Cardiac septum (tissue), 1 donor: ENCODE results near the gene RPLP2. TPM values are rescaled to one million over a fixed set of nuclear protein-coding genes. Genes with fewer than 3 reads are reported as not detected.

ENCODE experiments used
- DNase-seq: peaks from one replicate; pipeline ENCODE4 v3.0.0-alpha.2; 2020; ENCODE audit warnings: low spot score
- intact Hi-C: fragments of 100-400 bp; cut with DNase I; formaldehyde crosslinking; loops from one replicate; pipeline ENCODE4 v1.14.0; 2022
- total RNA-seq: library from RNA; stranded (reverse); fragmentation: NEBNext Ultra II Directional; extraction: Animal tissue kit (Norgen Biotek cat#: 25700); gene quantifications from one replicate; pipeline ENCODE4 v1.2.1, GENCODE V29; 2021
- donor health status: DM: no; HTN: no; CAD: no.

RPLP2 gene
- total RNA-seq, 1 donor from 2014 or later = 781 TPM

DNA sequence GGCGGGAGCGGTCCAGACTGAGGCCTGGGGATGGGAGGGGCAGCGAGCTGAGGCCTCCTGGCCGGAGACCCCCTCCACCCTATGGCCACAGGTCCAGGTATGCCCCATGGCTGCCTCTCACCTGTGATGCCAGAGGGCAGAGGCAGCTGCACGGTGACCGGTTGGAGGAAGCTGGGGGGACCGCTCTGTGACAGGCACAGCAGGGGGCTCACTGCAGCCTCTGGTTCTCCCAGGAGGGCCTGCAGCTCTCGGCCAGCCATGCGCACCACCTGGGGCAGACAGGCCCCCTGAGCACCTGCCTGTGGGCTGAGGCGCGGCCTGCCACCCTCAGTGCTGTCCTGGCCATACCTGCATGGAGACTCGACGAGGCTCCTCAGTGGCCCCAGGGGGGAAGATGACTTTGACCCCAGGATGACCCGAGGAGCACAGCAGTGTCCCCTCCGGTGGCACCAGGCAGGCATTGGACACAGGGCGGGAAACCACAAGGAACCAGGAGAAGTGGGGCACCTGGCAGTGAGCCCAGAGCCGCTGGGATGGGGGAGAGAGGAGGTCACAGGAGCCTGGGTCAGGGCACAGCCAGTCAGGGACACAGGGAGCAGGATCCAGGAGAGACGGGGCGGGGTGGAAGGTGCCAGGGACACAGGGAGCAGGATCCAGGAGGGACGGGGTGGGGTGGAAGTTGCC lies 8.5 kb upstream of the RPLP2 start:
- DNase-seq = no peak
- intact Hi-C loops = no loop called here

DNA sequence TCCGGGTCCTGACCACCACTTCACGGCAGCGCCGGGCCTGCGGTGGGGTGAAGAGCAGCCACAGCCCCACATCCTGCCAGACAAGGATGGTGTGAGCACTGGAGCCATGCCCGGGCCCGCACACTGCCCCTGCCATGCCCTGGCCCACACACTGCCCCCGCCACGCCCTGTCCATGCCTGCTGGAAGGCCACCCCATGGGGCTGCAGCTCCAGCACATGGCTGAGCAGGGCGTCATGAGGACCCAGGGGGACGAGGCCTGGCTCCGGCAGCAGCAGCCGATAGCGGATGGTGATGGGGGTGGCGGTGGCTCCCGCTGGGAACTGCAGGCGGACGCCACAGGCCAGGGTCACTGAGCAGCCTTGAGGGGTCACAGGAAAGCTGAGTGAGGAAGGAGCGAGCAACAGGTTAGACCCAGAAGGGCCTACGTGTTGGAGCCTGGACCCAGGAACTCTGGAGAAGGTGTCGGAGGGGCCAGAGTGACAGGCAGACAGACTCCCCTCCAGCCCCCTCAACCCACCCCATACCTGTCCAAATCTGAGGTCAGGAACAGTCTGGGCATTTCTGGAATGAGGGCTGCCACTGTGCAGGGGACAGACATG lies 7.6 kb upstream of the RPLP2 start:
- intact Hi-C loops = no loop called here
- DNase-seq = no peak

DNA sequence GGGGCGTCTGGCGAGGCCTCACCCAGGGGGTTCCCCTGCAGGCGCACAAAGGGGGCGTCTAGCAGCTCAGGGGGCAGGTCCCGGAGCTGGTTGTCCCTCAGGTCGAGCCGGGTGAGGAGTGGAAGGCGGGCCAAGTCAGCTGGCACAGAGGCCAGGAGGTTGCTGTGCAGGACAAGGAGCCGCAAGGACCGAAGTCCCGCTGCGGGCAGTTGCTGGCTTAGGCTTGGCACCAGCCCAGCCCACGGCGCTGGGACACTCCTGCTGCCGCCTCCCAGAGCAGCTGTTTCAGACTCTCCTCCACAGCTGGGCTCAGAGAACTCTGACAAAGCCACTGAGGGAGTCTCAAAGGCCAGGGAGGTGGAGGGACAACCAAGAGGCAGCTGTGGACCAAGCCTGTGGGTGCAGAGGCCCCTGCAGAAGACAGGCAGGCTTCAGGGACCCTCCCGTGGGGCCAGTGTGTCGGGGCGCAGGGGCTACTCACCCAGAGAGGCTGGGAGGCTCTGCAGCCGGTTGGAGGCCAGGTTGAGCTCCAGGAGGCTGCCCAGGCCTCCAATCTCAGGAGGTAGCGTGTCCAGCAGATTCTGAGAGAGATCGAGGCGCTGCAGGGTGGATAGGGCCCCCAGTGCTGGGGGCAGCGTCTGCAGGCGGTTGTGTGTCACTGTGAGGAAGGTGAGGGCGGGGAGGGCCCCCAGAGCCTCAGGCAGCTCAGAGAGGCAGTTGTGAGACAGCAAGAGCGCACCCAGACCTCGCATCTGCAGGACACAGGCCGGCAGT lies 6.9 kb upstream of the RPLP2 start:
- intact Hi-C loops = no loop called here
- DNase-seq = no peak

DNA sequence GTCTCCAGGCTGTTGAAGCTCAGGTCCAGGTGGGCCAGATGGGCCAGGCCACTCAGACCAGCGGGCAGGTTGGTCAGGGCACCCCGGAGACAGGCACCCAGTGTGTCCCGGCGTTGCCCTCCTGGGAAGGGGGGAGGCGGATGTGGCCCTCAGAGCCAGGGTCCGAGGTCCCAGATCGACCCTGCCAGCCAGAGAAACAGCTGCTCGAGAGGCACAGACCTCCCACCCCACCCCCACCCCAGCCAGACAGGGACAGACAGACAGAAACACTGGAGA lies 6.4 kb upstream of the RPLP2 start:
- no peak for DNase-seq
- intact Hi-C loops = no loop called here

DNA sequence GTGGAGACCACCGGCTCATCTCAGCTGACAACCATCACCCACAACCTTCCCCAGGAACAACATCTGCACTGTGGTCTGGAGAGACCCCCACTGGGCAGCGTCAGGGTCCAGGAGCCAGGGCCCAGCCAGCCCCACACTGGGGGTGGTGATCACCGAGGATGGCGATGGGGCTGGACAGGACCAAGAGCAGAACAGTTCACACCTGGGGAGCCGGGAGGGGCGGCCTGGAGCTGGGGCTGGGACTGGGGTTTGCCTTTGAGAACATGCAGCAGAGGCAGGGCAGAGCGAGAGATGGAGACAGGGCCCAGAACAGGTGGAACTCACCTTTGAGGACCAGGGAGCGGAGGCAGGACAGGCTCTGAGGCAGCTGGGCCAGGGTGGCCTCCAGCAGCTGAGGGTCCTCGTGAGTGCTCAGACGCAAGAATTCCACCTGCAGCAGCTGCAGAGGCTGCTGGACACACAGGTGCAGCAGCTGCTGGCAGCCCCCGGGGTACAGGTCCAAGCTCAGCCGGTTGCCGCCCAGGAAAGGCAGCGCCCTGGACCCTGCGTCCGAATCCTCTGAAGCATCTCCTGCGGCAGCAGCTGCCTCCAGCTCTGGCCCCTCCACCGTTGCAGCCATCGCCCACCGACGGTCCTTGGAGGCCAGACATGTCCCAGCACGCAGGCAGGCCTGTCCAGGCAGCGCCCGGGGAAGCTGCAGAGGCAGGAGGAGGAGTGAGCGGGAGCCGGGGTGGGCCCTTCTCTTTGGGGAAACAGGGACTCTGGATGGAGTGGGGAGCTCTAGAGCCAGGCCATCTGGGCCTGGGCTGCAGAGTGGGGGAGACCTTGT lies 5.8 kb upstream of the RPLP2 start:
- intact Hi-C loops = no loop called here
- no peak for DNase-seq

DNA sequence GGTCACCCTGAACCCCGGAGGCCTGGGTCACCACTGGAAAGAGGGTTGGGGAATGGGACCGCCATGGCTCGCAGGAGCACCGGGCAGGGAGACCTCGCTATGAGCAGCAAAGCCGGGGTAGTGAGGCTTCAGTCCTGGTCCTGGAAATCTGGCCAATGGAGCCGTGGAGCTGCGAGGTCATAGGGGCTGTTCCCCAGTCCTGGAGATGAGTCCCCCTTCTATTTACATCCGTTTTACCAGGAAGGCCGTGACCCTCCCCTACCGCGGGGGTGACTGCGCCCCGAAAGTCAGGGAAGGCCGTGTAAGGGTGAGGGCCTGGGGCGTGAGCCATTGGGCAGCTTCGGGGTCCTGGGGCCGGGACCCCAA lies 5.2 kb upstream of the RPLP2 start:
- DNase-seq = no peak
- intact Hi-C loops = no loop called here

DNA sequence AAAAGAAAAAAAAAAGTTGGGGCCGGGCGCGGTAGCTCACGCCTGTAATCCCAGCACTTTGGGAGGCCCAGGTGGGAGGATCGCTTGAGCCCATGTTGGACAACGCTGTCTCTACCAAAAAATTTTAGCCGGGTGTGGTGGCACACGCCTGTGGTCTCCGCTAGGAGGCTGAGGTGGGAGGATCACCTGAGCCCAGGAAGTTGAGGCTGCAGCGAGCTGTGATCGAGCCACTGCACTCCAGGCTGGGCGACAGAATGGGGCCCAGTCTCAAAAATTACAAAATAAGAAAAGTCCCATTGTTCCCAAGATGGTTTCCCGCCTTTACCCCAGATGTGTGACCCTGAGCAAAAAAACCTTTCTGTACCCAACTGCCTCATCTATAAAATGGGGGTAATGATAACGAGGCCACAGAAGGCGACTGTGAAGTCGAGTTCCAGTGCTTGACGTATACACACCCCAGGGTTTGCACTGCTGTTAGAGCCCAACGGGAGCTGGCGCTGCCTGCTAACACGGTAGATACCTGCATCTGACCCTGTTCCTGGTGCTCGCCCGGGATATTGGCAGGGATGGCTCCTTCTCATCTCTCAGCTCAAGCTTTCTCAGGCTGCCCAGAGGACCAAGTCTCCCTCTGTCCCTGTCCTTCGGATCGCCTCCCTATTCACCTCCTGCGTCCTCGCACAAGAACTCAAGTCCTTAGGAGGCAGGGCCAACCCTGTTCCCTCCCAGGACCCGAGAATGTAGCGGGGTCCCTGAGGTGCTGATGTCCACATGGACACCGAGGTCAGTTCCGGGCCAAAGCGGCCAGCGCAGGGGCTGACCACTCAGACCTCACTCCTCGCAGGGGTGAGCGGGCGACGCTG lies 1.1 kb upstream of the RPLP2 start:
- intact Hi-C loops = loop anchor here (5.0 kb wide), 1 partner anchor 34 kb away; the partner anchor contains the start of genes POLR2L and TSPAN4
- no peak for DNase-seq

DNA sequence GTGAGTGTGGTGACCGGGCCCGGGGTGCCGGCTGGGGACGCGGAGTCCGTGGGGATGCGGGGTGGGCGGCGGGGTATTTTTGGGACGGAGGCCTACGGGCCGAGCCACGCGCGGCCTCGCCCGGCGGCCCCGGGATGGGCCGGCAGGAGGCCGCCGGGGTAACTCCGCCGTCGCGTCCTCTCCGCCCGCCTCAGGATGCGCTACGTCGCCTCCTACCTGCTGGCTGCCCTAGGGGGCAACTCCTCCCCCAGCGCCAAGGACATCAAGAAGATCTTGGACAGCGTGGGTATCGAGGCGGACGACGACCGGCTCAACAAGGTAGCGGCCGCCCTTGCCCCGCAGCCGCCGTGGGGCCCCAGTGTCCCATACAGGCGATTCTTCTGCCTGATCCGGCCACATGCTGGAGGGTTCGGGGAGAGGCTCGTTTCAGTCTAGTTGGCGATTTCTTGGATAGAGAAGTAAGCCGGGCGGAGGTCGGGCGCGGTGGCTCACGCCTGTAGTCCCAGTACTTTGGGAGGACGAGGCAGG lies 337 bp downstream of the RPLP2 start:
- DNase-seq = no peak
- intact Hi-C loops = no loop called here

DNA sequence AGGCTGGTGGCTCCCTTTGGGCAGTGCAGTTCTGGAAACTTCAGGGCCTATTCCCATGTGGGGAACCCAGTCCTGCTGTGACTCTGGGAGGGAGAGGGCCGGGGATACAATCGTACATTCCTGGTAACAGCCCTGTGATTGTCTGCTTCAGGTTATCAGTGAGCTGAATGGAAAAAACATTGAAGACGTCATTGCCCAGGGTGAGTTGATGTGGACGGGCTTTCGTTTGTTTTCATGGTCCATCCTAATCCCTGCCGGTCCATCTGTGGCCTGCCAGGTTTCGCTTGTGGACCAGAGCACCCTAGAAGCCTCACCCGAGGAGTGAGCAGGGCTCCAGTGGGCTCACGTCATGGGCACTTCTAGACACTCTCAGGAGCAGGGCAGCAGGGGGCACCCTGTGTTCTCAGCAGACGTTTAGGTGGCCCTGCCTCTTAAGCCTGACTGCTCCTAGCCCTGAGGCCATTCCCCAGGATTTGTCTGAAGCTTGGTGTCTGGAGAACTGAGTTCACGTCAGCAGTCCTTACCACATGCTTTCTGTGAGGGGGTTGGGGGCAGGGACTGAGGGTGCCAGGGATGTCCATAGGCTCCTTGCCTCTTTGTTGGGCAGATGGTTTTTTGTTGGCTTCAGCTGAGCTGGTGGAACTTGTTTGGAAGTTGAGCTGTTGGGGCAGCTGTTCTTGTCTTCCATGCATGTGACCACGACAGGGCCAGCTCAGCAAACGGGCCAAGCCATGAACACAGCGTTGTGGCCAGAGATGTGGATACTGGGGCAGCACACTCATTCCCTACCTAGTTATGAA lies 1.9 kb downstream of the RPLP2 start:
- intact Hi-C loops = no loop called here

DNA sequence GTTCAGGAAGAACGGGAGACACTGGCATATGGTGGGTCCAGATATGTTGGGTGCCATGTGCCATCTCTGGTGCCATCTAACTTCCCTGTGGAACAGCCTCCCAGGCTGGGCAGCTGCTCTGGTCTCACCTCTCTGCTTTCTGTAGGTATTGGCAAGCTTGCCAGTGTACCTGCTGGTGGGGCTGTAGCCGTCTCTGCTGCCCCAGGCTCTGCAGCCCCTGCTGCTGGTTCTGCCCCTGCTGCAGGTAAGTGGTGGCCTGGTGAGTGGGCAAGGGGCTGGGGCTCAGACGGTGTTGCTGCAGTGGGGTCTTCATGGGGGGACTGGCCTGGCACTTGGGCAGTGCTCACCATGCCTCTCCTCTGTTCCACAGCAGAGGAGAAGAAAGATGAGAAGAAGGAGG lies 2.6 kb downstream of the RPLP2 start:
- intact Hi-C loops = no loop called here
- no peak for DNase-seq

More for the DNA sequence above, 1.9 kb downstream of the RPLP2 start:
- DNase-seq = no peak

DNA sequence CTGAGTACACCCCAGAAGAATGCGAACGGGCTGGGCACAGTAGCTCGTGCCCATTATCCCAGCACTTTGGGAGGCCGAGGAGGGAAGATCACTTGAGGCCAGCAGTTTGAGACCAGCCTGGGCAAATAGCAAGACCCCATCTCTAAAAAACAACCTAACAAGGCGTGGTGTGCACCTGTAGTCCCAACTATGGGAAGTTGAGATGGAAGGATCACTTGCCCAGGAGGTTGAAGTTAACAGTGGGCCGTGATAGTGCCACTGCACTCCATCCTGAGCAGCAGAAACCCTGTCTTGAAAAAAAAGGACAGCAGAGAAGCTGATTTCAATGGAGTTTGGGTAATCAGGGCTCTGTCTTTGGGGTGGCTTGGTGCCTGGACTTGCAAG lies 3.3 kb downstream of the RPLP2 start:
- DNase-seq = no peak
- intact Hi-C loops = no loop called here

DNA sequence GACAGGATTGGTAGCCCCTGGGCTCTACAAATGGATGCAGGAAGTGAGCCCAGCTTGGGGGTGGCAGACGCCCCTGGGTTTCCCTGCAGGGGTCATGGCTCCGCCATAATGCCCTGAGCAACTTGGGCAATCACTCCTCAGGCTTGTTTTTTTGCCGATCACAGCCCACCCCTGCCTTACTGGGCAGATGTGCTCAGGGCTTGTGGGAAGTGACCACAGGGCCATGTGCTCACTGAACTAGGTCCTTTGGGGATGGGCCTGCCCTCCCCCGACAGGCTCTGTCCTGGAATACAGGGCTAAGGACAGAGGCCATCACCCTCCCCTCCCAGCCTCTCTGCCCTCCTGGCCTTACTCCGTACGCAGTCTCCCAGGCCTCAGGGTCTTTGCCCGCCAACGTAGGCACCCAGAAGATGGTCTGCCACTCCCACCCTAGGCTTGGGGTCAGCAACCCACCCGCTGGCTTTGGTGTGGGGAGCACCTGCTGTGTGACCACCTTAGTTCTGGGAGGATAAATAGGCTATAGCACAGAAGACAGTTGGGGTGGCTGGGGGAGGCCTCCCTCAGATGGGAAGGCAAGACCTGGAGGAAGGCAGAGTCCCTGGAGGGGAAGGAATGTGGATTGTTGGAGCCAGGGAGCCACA lies 3.8 kb downstream of the RPLP2 start:
- intact Hi-C loops = no loop called here
- DNase-seq = no peak

DNA sequence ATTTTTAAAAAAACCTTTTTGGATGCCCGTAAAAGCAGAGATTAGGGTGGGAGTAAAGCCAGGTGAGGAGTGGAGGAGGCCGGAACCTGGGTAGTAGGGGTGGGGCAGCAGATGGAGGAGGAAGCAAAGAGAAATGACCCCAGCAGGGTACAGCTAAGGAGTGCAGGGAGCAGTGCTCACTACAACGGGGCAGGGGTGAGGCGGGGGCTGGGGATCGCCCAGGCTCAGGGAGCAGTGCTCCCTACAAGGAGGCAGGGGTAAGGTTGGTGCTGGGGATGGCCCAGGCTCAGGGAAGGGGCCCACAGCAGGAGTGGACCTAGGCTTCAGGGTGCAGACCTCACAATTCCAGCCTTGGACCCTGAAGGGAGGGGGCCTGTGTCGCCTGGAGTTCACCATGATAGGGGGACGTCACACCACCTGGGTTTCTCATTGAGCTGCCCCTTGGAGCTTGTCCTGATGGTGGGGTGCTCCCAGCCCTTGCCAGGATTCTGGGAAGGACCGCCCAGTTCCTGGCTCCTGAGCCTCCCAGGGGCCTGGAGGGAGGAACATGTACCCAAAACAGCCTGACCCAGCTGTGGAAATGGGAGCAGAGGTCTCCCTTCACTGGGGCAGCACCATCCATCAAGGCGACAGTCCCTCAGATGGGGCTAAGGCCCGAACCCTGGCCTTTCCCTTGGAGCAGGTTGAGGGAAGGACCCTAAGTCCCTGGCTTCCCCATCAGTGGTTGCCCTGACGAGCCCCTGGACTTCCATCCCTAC lies 6.1 kb downstream of the RPLP2 start:
- intact Hi-C loops = no loop called here
- no peak for DNase-seq

DNA sequence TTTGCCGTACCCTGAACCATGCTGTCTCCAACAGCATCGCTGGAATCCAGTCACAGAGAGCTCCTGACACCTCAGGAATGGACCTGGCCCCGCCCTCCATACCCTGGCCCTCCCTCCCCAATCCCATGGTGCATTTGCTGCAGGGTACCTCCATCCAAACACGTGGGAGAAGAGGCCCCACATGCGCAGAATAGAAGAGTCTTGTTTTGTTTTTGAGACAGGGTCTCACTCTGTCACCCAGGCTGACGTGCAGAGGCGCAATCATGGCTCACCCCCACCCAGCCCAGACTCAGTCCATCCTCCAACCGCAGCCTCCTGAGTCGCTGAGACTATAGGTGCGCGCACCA lies 6.6 kb downstream of the RPLP2 start:
- intact Hi-C loops = no loop called here

DNA sequence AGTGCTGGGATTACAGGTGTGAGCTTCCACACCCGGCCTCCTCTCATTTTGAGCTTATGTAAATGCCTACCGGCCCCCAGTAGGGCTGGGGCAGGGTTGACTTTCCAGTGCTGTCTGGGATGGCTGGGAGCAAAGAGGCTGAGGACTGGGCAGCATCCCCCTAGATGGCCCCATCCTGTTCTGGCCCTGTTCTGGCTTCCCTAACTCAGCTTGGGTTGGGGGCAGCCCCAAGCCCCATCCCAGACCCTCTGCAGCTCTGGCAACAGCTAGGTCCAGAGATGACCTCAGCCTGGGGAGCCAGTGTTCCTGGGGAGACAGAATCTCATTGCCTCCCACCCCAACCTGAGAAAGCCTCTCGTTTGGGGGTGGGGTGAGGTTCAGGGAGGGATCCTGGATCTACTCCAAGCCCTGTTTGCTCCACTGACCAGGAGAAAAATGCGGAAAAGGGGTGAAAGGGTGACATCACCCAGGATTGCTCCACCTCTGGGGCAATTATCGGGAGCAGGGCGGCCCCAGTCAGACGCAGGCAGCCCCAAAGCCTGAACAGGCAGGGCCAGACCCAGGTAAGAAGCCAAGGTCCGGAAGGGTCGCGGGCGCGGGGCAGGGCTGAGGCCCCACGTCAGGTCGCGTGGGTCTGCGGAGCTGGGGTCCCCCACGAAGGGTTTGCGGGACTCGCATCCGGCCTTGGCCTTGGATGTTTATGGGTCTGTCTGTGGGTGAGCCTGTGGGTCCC lies 8.8 kb downstream of the RPLP2 start, which contains the start of gene PNPLA2:
PNPLA2 (plus strand) TSS at position 519 of the 733 bp plus-strand sequence. CDS start 805 bp downstream, outside the sequence.
- intact Hi-C loops = no loop called here
- peak; percentile 80 for DNase-seq

More for the DNA sequence above, 6.6 kb downstream of the RPLP2 start:
- no peak for DNase-seq

DNA sequence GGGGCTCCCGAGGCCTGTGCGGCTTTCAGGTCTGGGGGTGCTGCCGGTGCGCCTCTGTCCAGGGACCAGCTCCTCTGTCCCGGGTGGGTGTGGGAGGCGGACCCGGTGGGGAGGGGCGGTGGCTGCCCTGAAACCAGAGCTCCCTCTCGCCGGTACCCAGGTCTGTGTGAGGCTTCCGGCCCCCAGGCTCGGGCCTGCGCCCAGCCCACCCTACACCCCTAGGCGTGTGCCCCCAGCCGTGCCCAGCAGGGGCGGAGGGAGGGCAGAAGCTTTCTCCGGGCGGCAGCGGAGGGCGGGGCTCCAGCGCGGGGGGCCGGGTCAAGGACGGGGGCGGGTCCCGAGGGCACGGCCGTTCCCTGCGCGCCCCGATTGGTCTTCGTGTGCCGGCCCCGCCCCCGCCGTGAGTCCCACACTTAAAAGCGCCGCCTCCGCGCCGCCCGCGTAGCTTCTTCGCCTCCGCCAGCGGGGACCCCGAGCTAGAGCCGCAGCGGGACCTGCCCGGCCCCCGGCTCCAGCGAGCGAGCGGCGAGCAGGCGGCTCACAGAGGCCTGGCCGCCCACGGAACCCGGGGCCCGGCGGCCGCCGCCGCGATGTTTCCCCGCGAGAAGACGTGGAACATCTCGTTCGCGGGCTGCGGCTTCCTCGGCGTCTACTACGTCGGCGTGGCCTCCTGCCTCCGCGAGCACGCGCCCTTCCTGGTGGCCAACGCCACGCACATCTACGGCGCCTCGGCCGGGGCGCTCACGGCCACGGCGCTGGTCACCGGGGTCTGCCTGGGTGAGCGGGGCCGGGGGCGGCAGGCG lies 9.6 kb downstream of the RPLP2 start:
- intact Hi-C loops = no loop called here
- DNase-seq = peak; percentile 97
